Neural progenitor cell (in vitro differentiated cells): ENCODE measurements around the gene CIB2. TPM values are rescaled to one million over a fixed set of nuclear protein-coding genes. Genes with fewer than 3 reads are reported as not detected.

Experiments used
- DNase-seq: peaks from one replicate; pipeline ENCODE4 v3.0.0-alpha.2; 2016; ENCODE audit warnings: low spot score
- H2AFZ ChIP-seq: fragments of 200-600 bp; sonication (generic); replicated peaks from 2 replicates; pipeline ENCODE4 v1.6.1; 2016; ENCODE audit warnings: antibody characterized with exemption
- H3F3A ChIP-seq: fragments of 200-600 bp; sonication (generic); 2 replicates; pipeline ENCODE4 v1.6.1; 2016; ENCODE audit warnings: antibody characterized with exemption, low read depth
- H3K27ac ChIP-seq: fragments of 200-600 bp; sonication (generic); 2 replicates; pipeline ENCODE4 v1.5.1; 2016; ENCODE audit warnings: mild to moderate bottlenecking
- H3K27me3 ChIP-seq: fragments of 200-600 bp; sonication (generic); 2 replicates; pipeline ENCODE4 v1.6.1; 2016; ENCODE audit warnings: mild to moderate bottlenecking, moderate library complexity
- H3K36me3 ChIP-seq: fragments of 200-600 bp; sonication (generic); 2 replicates; pipeline ENCODE4 v1.5.1; 2016
- H3K4me1 ChIP-seq: fragments of 200-600 bp; sonication (generic); 2 replicates; pipeline ENCODE4 v1.6.1; 2016; ENCODE audit warnings: mixed run types
- H3K4me2 ChIP-seq: fragments of 200-600 bp; sonication (generic); 2 replicates; pipeline ENCODE4 v1.6.1; 2016
- H3K4me3 ChIP-seq: fragments of 200-600 bp; sonication (generic); 2 replicates; pipeline ENCODE4 v1.5.1; 2016
- H3K79me2 ChIP-seq: fragments of 200-600 bp; sonication (generic); 2 replicates; pipeline ENCODE4 v1.6.1; 2016; ENCODE audit warnings: low read depth
- H3K9ac ChIP-seq: fragments of 200-600 bp; sonication (generic); 2 replicates; pipeline ENCODE4 v1.6.1; 2016
- H3K9me3 ChIP-seq: fragments of 200-600 bp; sonication (generic); 2 replicates; pipeline ENCODE4 v1.5.1; 2016; ENCODE audit warnings: low read depth
- H4K20me1 ChIP-seq: fragments of 200-600 bp; sonication (generic); 2 replicates; pipeline ENCODE4 v1.6.1; 2016; ENCODE audit warnings: low read depth
- H3K27ac Mint-ChIP-seq: 3 replicates; pipeline ENCODE4 v1.8.0; 2021; ENCODE audit warnings: mixed read lengths
- H3K27me3 Mint-ChIP-seq: 2 replicates; pipeline ENCODE4 v1.8.0; 2022; ENCODE audit warnings: low read depth, mild to moderate bottlenecking, inconsistent platforms, moderate library complexity, mixed read lengths; ENCODE audit not compliant: insufficient read depth
- H3K36me3 Mint-ChIP-seq: 3 replicates; pipeline ENCODE4 v1.8.0; 2021; ENCODE audit warnings: mixed read lengths
- H3K4me1 Mint-ChIP-seq: 3 replicates; pipeline ENCODE4 v1.8.0; 2021; ENCODE audit warnings: mixed read lengths
- H3K4me3 Mint-ChIP-seq: 3 replicates; pipeline ENCODE4 v1.8.0; 2021; ENCODE audit warnings: mild to moderate bottlenecking, moderate library complexity, mixed read lengths
- H3K9me3 Mint-ChIP-seq: 3 replicates; pipeline ENCODE4 v1.8.0; 2020; ENCODE audit warnings: mixed read lengths
- EZH2 ChIP-seq: fragments of 200-600 bp; sonication (generic); IDR thresholded peaks from 2 replicates; pipeline ENCODE4 v1.6.1; 2017; ENCODE audit warnings: antibody characterized with exemption, mild to moderate bottlenecking, moderate library complexity
- EZH2phosphoT487 ChIP-seq: fragments of 200-600 bp; sonication (generic); IDR thresholded peaks from 2 replicates; pipeline ENCODE4 v1.6.1; 2017; ENCODE audit warnings: antibody characterized with exemption
- total RNA-seq: library from RNA; depleted of rRNA; stranded (reverse); fragments of >200 nt; gene quantifications from 2 replicates; pipeline ENCODE4 v1.2.3, GENCODE V29; 2015; ENCODE audit warnings: low replicate concordance
- TF ChIP-seq, protein P1 (sequence below): fragments of 200-600 bp; sonication (generic); IDR thresholded peaks from 2 replicates; pipeline ENCODE4 v1.5.1; 2017; ENCODE audit warnings: antibody characterized with exemption, mild to moderate bottlenecking

The CIB2 gene
- total RNA-seq, 1 donor from 2014 or later, result 40.6 TPM

DNA sequence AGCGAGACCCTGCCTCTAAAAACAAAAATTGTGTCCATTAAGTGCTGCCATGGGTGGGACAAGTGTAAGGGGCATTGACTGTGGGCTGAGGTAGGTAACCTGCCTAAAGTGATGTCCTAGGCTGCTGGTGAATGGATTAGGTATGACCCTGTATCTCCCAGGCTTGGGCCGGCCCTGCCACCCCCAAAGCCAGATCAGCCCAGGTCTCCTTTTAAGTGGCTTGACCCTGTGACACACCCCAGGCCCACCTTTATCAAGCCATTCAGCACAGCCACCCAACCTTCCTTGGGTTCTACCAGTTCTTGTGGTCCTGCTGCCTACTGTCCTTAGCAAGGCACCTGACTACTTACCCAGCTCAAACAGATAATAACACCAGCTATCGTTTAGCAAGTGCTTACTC lies 18.7 kb downstream of the CIB2 start:
- H3K4me2 ChIP-seq, result no peak overlapping the region
- no peak overlapping the region for H3K4me3 ChIP-seq
- no peak overlapping the region for H3K27ac Mint-ChIP-seq
- no peak overlapping the region for H3K4me3 Mint-ChIP-seq
- TF ChIP-seq EZH2, result no peak
- TF ChIP-seq, protein P1, sequence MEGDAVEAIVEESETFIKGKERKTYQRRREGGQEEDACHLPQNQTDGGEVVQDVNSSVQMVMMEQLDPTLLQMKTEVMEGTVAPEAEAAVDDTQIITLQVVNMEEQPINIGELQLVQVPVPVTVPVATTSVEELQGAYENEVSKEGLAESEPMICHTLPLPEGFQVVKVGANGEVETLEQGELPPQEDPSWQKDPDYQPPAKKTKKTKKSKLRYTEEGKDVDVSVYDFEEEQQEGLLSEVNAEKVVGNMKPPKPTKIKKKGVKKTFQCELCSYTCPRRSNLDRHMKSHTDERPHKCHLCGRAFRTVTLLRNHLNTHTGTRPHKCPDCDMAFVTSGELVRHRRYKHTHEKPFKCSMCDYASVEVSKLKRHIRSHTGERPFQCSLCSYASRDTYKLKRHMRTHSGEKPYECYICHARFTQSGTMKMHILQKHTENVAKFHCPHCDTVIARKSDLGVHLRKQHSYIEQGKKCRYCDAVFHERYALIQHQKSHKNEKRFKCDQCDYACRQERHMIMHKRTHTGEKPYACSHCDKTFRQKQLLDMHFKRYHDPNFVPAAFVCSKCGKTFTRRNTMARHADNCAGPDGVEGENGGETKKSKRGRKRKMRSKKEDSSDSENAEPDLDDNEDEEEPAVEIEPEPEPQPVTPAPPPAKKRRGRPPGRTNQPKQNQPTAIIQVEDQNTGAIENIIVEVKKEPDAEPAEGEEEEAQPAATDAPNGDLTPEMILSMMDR, result no peak
- TF ChIP-seq EZH2phosphoT487, result no peak
- H3K27me3 Mint-ChIP-seq, result peaks cover 5% of the 10 kb centered on the region
- no peaks in the 10 kb centered on the region for H3K36me3 Mint-ChIP-seq
- no peak overlapping the region for H3K9ac ChIP-seq
- H3F3A ChIP-seq, result peaks cover 2% of the 10 kb centered on the region
- H4K20me1 ChIP-seq, result peaks cover 3% of the 10 kb centered on the region
- H3K27ac ChIP-seq, result no peak overlapping the region
- no peak for DNase-seq
- H3K4me1 ChIP-seq, result no peaks in the 10 kb centered on the region
- no peaks in the 10 kb centered on the region for H3K9me3 ChIP-seq
- H3K79me2 ChIP-seq, result no peaks in the 10 kb centered on the region
- H3K4me1 Mint-ChIP-seq, result peaks cover 6% of the 10 kb centered on the region
- no peaks in the 10 kb centered on the region for H3K36me3 ChIP-seq
- H3K9me3 Mint-ChIP-seq, result no peaks in the 10 kb centered on the region
- no peaks in the 10 kb centered on the region for H3K27me3 ChIP-seq
- H2AFZ ChIP-seq, result no peak overlapping the region

DNA sequence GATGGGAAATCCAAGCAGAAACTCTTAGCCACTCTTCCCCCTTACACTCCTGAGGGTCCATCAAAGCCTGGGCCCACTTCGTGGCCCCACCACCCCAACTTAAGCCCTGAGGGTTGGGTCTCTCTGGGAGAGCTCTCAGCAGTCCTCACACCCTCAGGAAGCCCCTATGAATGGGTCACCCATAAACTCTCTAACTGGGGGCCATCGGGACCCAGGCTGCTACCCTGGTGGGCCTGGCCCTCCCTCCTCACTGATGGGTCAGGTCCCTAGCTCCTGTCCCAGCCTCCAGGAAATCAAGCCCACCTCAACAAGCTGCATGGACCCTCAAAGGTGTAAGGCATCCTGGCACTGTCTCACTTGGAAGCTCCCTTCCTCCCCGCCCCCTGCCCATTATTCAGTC lies 19.5 kb downstream of the CIB2 start:
- Mint-ChIP-seq H3K4me1 (peaks cover 6% of the 10 kb centered on the region), H3K4me3 (no peak overlapping the region)

DNA sequence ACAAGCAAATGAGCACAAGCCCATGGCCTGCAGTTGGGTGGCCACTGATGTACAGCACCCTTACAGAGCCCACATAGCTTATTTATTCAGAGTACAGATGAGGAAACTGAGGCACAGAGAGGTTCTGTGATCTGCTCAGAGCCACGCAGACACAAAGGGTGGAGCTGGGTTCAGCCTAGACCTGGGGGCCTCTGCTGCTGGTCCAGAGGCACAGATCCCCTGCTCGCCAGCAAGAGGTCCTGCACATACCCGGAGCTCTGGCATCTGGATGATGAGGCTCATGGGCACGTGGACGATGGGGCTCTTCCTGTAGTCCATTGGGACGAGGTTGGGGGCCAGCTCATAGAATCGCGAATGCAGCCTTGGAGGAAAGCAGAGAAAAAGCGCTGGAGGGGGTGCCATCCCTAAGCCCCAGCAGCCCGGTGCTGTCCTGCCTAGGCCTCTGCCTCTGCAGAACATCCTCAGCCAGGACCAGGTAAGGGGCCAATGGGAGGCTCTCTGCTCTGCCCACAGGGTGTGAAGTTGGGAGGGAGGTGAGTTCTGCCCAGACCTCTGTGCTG lies 20.2 kb downstream of the CIB2 start:
- peaks cover 2% of the 10 kb centered on the region for H3F3A ChIP-seq
- H3K4me3 ChIP-seq, result no peak overlapping the region
- H4K20me1 ChIP-seq, result peaks cover 3% of the 10 kb centered on the region
- H3K4me1 ChIP-seq, result no peaks in the 10 kb centered on the region
- Mint-ChIP-seq H3K36me3 (peaks cover 3% of the 10 kb centered on the region), H3K4me3 (no peak overlapping the region), H3K4me1 (peaks cover 6% of the 10 kb centered on the region), H3K27ac (no peak overlapping the region), H3K9me3 (no peaks in the 10 kb centered on the region), H3K27me3 (peaks cover 5% of the 10 kb centered on the region)
- no peak for TF ChIP-seq EZH2phosphoT487
- no peak for TF ChIP-seq EZH2
- TF ChIP-seq, protein P1, result no peak
- H3K9me3 ChIP-seq, result no peaks in the 10 kb centered on the region
- no peak overlapping the region for H3K27ac ChIP-seq
- no peaks in the 10 kb centered on the region for H3K36me3 ChIP-seq
- no peaks in the 10 kb centered on the region for H3K27me3 ChIP-seq
- H3K9ac ChIP-seq, result no peak overlapping the region
- no peak overlapping the region for H3K4me2 ChIP-seq
- no peak for DNase-seq
- H3K79me2 ChIP-seq, result no peaks in the 10 kb centered on the region
- H2AFZ ChIP-seq, result no peak overlapping the region

More for the DNA sequence above, 19.5 kb downstream of the CIB2 start:
- no peaks in the 10 kb centered on the region for H3K27me3 ChIP-seq
- no peak for DNase-seq
- no peak overlapping the region for H3K4me2 ChIP-seq
- Mint-ChIP-seq H3K27me3 (peaks cover 5% of the 10 kb centered on the region), H3K36me3 (no peaks in the 10 kb centered on the region), H3K27ac (no peak overlapping the region), H3K9me3 (no peaks in the 10 kb centered on the region)
- H3K4me1 ChIP-seq, result no peaks in the 10 kb centered on the region
- H3K4me3 ChIP-seq, result no peak overlapping the region
- no peaks in the 10 kb centered on the region for H3K79me2 ChIP-seq
- no peak overlapping the region for H3K9ac ChIP-seq
- H3F3A ChIP-seq, result peaks cover 2% of the 10 kb centered on the region
- no peak overlapping the region for H2AFZ ChIP-seq
- TF ChIP-seq EZH2phosphoT487 (no peak), EZH2 (no peak)
- TF ChIP-seq, protein P1, result no peak
- peaks cover 3% of the 10 kb centered on the region for H4K20me1 ChIP-seq
- H3K36me3 ChIP-seq, result no peaks in the 10 kb centered on the region
- no peak overlapping the region for H3K27ac ChIP-seq
- H3K9me3 ChIP-seq, result no peaks in the 10 kb centered on the region
